Stimulated activated naive CD4-positive, alpha-beta T cell treated with Interleukin-2 at 50 U/mL for 16 hours (primary cell): ENCODE measurements around the gene FRYL.
"Not testable (repeated sequence)": the region's sequence is repeated elsewhere in the genome, so short reads cannot be mapped to it uniquely, and the experiment has no call there.

Source experiments
- DNase-seq: peaks from one replicate; lab custom pipeline; 2025; lab: John Stamatoyannopoulos, UW

Gene FRYL

DNA sequence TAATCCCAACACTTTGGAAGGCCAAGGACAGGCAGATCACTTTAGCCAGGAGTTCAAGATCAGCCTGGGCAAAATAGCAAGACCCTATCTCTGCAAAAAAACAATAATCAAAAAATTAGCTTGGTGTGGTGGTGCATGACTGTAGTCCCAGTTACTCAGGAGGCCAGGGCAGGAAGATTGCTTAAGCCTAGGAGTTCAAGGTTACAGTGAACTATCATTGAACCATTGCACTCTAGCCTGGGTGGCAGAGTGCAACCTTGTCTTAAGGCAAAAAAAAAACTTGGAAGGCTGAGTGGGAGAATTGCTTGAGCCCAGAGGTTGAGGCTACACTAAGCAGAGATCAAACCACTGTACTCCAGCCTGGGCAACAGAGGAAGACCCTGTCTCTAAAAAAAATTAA, 5.2 kb upstream of the FRYL start:
- no peak for DNase-seq

DNA sequence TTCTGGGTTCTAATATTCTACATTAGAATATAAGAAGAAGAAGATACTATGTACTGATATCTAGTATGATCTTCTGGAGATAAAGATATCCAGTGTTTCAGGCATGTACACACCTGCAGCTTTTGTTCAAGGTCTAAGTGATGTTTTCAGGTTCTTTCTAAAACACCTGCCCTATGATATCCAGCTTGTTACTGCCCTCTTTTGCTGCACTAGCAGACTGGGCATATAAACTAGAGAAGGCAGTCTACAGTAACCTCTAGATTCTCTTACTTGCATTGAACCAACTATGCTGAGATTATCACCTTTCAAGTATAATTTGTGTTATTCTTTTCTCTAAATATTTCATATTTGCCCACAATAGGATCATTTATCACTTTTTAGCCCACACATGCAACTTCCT, 1.9 kb upstream of the FRYL start:
- DNase-seq = no peak

DNA sequence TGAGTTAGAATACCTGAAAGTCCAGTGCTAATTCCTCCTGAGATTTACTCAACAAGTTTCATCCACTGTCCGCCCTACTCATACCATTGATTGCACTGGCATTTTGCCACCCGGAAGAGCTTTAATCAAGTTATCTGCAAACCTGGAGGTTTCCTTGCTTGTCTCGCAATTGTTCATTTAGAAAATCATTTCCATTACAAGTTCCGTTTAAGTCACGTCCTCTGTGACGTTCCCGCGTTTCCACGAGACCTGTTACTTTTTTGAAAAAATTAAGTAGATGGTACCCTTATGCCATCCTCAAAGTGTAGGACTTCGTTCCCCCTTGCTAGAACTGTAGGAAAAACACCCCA, 761 bp upstream of the FRYL start:
- peak; percentile 12 for DNase-seq

DNA sequence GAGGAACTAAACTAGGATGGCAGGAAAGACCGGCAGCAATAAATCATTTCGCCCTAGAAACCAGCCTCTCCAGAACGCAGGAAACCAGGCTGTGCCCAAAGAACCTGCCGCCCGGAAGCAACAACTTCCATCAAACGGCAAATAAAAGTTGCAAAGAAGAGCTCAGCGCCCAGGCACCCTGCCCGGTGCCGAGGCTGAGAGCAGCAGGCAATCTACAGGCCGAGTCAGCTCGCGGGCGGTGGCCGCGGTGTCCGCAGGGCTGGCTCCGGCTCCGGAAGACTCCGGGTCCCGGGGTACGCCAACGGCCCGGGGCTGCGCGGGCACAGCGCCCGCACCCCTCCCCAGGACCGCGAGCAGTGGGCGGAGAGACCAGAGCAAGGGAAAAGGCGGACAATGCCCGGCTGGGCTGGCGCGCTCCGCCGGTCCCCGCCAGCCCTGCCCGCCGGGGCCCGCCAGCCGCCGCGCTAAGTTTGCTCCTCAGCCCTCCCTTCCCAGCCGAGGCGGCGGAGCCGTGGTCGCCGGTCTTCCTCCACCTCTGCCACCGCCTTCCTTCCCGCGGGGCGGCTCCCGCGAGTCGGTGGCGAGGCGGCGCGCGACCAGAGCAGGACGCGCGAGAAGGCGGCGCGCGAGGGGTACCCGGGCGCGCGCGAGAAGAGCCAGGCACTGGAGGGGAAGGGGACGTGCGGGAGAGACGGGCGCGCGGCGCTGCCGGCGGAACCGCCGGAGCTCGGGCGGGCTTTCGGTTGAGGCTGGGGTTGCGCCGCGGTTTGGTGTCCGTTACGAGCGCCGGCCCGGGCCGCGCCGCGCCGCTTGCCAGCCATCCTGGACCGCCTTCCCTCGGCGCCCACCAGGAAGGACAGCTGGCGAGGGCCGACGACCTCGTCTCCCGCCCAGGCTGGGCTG, 733 bp downstream of the FRYL start:
- peak; percentile 47 for DNase-seq

DNA sequence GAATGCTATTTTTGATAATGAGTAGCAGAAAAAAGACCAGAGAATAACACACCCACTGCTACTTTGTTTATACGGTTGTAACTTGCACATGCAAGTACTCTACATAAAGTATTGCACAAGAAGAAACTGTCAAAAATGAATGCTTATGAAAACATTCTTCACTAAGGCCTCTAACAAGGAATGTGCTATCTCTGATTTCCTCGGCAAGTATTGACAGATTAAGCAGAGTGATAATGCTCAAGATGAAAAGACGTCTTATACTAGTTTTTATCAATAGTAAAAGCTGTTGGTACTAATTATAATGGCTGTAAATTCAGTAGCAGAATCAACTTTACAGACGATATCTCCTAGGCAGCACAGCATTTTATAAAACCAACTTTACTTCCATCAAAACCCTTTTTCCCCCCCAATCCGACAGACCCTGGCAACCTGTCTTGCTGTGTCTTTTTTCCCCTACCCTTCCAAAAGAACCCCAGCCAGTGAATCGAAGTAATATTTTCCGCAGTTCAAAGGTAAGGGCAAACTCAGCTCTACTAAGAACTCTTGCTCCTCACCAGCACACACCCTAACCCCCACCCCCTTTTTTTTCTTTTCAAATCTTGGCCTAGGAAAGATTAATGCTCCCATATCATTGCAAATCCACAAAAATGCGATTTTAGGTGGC, 1.5 kb downstream of the FRYL start:
- DNase-seq = no peak

DNA sequence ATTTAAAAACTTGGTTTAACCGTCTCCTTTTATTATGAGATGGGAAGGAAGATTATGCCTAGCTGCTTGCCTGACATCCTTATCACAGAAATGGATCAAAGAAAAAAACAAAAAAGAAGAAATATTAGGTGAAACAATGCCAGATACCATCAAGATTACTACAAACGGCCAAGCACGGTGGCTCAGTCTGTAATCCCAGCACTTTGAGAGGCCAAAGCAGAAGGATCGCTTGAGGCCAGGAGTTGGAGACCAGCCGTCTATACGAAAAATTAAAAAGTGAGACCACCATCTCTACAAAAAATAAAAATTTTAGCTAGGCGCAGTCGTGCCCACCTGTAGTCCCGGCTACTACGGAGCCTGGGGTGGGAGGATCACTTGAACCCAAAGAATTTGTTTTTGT, 2.3 kb downstream of the FRYL start:
- DNase-seq = no peak

DNA sequence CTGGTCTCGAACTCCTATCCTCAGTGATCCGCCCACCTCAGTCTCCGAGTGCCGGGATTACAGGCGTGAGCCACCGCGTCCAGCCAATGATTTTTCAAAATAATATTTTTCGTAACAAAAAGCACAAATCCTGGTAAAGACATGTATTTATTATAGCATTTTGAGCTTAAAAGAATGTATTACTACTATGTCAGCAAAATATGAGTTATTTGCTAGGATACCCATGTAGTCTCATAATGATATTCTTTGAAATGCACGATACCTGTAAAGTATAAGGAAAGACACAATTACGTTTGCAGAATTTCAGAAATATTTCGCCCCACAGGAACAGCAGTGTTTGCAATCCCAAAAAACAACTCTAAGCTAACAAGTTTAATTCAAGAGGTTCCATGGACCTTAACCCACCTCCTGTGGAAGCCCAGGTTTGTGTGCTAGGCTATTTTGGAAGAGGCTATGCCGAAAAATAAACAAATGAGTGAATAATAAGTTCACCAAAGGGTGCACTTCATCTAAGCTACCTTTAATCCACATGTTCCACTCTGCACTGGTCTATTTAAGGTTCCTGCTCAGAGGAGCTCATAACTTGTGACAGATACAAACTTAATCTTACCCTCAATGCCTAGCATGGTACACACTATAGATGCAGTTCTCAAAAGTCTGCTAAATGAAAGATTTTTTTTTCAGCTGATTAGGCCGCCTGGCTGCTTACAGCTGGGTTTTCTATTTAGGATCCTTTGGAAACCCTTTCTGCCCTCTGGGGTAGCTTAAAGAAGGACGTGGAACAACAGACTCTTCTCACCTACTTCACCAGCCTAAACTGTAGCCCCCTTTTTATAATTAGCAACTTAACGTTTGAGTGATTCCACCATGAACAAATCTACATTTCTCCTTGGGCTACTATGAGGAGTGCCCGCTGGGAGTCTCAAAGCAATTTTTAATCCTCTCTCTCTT, 5.0 kb downstream of the FRYL start:
- DNase-seq = no peak

DNA sequence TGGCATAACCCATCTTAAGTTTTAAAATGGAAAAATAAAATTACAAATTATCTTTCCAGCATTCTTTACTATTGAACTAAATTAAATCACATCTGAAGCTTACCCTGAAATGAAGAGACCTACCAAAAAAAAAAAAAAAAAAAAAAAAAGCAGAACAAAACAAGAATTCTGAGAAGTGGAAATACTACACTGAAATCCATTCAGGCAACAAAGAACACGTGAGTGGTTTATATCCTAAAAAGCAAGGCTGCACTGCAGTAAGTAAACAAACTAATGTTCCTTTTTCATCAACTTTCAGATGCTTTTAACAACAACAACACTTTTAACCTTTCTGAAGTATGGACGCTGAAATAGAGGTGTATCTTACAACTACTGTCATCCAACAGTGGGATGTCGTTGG, 7.5 kb downstream of the FRYL start:
- DNase-seq = no peak

DNA sequence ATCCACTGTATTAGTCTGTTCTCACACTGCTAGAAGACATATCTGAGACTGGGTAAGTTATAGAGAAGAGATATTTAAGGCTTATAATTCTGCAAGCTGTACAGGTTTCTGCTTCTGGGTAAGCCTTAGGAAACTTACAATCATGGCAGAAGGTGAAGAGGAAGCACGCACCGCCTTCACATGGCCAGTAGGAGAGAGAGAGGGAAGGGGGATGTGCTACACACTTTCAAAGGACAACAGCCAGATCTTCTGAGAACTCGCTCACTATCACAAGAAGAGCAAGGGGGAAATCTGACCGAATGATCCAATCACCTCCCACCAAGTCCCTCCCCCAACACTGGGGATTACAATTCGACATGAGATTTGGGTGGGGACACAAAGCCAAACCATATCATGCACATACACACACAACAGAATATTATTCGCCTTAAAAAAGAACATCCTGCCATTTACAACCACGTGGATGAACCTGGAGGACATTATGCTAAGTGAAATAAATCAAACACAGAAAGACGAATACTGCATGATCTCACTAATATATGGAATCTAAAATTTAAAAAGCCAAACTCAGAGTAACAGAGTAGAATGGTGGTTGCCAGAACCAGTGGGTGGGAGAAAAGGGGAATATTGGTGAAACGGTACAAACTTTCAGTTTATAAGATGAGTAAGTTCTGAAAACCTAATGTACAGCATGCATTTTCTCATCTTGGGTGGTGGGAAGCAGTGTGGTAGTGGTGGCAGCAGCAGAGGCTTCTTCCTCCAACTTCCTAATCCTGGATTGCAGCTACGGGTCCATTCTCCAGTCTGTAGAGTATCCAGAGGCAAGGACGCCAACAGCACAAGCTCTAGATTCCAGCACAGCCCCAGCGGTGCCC, 12.8 kb downstream of the FRYL start:
- no peak for DNase-seq

DNA sequence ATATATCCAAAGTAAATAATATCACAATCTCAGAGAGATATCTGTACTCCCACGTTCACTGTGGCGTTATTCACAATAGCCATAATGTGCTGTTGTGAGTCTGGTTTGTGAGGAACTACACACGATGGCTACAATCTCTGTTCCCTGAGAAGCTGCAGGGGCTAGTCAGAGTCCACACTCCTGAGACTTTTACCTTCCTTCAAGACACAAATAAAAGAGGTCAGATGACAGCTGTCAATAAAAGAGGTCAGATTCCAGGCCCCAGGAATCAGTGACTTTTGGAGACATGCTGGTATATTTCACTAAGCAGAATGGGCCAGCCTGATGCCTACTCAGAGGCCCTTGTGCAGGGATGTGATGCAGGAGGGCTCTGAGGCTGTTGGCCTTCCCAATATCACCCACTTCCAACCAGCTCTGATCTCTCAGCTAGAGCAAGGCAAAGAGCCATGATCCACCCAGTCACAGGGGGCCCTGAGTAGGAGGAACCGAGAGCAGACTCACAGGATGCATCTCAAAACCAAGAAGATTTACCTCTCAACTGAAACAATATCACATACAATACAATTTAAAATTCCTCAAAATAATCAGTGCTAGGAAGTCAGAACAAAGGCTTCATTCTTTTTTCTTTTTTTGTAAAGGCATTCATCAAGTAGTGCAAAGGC, 13.8 kb downstream of the FRYL start:
- no peak for DNase-seq

DNA sequence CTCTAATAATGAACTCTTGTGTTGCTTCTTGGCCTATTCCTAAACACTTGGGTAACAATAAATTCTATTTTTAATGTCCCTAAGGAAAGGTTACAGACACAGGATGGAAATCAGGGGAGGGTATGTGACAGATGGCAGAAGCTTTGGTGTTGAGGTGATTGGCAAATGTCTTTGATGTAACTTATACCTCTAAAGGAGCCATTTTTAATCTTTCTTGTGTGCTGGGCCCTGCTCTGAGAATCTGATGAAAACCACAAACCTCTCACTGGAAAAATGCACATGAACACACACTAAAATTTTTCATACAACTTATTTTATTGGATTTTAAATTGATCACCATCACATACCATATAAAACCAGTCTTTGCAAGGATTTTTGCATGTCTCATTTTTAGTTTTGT, 17.7 kb downstream of the FRYL start:
- no peak for DNase-seq

DNA sequence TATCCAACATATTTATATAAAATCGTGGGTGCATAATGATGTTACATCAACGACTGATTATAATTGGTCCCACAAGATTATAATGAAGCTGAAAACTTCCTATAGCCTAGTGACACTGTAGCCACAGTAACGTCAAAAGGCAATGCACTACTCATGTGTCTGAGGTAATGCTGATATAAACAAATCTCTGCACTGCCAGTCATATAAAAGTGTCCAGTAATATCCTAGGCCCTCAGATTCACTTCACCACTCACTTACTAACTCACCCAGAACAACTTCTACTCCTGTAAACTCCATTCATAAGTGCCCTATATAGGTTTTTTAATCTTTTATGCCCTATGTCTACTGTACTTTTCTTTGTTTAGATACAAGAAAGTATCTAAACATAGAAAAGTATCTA, 18.8 kb downstream of the FRYL start:
- no peak for DNase-seq

DNA sequence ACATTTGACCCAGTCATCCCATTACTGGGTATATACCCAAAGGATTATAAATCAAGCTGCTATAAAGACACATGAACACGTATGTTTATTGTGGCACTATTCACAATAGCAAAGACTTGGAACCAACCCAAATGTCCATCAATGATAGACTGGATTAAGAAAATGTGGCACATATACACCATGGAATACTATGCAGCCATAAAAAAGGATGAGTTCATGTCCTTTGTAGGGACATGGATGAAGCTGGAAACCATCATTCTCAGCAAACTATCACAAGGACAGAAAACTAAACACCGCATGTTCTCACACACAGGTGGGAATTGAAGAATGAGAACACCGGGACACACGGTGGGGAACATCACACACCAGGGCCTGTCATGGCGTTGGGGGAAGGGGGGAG, 21.4 kb downstream of the FRYL start:
- DNase-seq = not testable (repeated sequence)

DNA sequence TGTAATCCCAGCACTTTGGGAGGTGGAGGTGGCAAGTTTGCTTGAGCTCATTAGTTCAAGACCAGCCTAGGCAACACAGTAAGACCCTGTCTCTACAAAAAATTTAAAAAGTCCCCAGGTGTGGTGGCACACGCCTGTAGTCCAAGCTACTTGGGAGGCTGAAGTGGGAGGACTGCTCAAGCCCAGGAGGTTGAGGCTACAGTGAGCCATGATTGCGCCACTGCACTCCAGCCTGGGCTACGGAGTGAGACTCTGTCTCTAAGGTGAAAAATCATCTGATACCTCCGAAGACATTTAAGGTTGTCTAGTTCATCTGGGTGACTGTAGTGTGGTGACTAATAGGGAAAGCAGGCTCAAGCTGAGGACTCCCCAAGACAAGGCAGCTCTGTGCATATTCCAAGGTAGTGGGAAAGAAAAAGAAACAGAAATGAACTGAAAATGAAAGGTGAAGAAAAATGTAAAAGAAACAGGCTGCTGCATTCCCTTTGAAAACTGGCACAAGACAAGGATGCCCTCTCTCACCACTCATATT, 23.3 kb downstream of the FRYL start:
- DNase-seq = no peak

DNA sequence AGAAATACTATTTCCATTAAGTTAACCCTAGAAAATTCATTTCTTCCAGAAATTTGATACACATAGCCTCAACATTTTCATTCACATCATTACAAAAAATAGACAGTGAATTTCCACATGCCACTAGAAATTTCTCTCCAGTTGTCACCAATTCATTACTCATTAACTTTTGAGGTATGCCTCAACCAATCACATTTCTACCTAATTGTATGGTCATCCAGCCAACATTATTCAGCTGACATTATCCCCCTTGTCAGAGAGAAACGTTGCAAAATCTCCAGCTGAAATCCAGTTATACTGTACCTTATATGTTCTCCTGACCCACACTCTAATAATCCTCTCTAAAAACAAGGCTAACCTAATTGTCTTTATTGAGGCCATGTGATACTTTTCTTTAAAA, 24.8 kb downstream of the FRYL start:
- no peak for DNase-seq

DNA sequence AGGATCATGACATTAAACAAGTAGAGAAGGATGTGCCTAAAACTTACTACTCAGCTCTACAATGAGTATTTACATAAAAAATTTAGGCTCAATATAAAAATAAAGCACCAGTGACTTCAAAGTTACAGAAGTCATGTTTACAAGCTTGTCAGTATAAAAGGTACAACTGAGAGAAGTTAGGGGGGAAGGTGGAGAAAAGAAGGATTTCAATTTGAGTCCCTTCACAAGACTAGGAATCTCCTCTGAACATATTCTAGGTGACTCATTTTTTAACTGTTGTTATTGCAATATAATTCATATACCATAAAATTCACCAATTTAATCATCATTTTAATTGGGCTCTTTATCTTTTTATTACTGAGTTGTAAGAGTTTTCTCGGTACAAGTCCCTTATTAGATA, 26.9 kb downstream of the FRYL start:
- no peak for DNase-seq

DNA sequence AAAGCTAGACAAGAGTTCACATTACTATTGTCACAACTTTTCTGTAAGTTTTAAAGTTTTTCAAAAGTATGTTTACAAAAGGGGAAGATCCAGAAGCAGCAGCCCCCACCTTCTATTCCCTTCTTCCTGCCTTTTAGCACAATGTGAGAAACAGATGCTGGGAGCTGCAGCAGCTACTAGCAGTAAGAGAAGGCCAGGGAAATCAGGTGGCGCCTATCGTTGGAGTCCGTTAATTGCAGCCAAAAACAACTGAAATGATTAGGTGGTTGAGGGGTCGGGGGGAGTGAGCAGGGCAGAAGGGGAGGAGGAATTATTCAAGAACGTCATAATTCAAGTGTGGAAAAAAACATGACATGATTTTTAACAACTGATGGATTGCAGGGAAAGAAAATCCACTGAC, 27.4 kb downstream of the FRYL start:
- no peak for DNase-seq

DNA sequence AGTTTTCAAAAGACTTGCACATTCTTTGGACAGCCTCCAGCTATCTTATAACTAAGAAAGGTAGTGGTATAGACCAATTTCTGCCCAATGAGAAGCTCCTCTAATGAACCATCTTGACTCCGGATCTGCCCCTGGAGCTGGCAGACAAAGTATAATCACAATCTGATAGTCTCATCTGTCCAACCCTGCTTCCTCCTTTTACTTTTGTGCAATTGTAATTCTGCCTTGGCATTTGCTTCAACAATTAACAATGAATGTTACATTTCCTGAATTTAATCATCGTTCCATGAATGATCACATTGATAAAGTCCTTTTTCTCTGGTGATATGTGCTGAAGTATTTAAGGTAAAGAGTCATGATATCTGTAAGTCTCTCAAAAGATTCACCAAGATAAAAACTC, 27.8 kb downstream of the FRYL start:
- DNase-seq = no peak

DNA sequence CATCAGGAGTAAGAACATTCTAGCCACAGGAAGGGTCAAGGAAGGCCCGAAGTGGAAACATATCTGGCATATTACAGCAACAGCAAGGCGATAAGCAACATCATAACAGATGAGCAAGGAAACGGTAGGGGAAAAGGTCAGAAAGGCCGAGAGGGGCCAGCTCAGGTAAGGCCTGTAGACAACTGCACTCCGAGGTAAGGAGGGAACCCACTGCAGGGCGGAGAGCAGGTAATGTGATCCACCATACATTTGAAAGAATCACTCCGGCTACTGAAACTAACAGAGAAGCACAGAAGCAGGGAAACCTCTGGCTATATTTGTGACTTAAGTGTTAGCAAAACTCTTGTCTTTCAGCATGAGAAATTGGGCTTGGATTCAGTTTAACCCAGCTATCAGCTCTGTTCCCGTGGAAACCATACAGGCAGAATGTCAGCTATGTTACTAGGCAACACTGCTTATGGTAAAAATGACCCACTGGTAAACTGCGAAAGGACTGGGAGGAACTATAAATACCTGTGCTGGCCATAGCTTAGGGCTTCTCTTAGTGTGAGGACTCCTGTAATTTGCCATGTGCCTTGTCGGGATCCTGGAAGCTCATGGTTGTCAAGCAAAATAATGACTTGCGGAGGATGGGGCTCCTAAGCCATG, 31.0 kb downstream of the FRYL start:
- no peak for DNase-seq

DNA sequence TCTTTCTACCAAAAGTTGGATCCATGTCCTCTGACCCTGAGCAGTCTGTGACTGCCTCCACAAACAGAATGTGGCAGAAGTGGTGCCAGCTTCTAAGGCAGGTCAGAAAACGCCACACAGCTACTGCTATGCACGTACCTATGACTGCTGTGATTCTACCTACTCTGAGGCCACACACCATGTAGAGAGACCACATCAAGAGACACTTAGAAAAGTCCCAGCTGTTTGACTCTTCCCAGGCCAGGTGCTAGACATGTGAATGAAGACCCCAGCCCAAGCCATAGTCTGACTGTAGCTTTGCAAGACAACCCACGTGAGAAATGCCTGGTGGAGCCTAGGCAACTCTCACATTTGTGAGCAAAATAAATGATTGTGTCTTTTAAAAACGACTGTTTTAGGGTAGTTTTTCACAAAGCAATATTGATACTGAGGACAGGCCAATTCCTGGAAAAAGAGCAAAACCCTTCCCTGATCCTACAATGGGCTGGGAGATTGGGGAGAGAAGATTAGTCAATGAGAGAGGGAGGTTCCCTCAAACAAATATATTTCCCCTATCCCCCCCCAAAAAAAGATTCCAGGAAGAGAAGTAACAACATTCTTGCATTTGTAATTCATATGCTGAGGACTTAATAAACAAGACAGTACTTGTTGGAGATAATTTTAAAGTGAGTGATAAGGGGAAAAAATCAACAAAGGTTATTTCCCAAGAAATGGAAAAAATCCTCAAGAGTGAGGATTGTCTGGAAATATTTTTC, 33.3 kb downstream of the FRYL start:
- no peak for DNase-seq
